Bronchial epithelial cell (primary cell): ENCODE results near the gene LMF2. TPM values are rescaled to one million over a fixed set of nuclear protein-coding genes. Genes with fewer than 3 reads are reported as not detected.
A peak's percentile ranks its signal among the peaks of the same experiment; 100 is the strongest.

Experiments used
- DNase-seq: peaks from one replicate; pipeline ENCODE4 v3.0.0-alpha.2; 2010; ENCODE audit warnings: low read depth
- FAIRE-seq: peaks from 2 replicates; lab custom pipeline; 2011; peaks lifted over from hg19 to GRCh38; lab: Jason Lieb, UNC
- H3K27me3 ChIP-seq: 2 replicates; pipeline ENCODE4 v1.5.1; 2011; ENCODE audit warnings: low read length; ENCODE audit not compliant: control insufficient read depth, insufficient read depth
- H3K36me3 ChIP-seq: 2 replicates; pipeline ENCODE4 v1.5.1; 2011; ENCODE audit warnings: low read length; ENCODE audit not compliant: control insufficient read depth, insufficient read depth
- H3K4me3 ChIP-seq: 2 replicates; pipeline ENCODE4 v1.5.1; 2011; ENCODE audit warnings: mild to moderate bottlenecking, low read depth, low read length, control low read depth
- total RNA-seq: library from RNA; depleted of rRNA; stranded (reverse); fragments of >200 nt; gene quantifications from 2 replicates; pipeline ENCODE4 v1.2.1, GENCODE V29; 2014
- TF ChIP-seq, protein P1 (sequence below): IDR thresholded peaks from 2 replicates; pipeline ENCODE4 v1.5.1; 2011; ENCODE audit warnings: mild to moderate bottlenecking, moderate library complexity, low read length, control low read depth, inconsistent platforms; ENCODE audit not compliant: insufficient read depth, severe bottlenecking

The LMF2 gene
- total RNA-seq, 1 donor from 2014 or later: 10.3 TPM

DNA sequence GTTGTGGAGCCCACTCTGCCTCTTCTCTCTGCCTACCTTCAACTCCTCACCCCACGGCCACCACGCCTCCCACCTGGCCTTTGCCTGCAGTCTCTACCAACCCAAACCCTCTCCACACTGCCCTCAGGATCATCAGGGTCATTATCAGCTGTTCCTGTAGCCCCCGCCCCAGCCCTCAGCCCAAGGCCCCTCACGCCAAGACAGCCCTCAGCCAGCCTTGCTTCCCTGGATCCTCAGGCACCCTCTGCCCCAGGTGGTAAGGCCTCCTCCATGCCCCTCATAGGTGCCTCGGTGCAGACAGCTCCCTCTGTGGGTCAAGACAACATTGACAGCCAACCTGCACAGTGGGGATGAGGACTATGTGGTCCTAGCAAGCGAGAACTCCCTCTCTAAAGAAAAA lies 34.4 kb downstream of the LMF2 start:
- H3K4me3 ChIP-seq: no peak overlapping the region
- TF ChIP-seq, protein P1, sequence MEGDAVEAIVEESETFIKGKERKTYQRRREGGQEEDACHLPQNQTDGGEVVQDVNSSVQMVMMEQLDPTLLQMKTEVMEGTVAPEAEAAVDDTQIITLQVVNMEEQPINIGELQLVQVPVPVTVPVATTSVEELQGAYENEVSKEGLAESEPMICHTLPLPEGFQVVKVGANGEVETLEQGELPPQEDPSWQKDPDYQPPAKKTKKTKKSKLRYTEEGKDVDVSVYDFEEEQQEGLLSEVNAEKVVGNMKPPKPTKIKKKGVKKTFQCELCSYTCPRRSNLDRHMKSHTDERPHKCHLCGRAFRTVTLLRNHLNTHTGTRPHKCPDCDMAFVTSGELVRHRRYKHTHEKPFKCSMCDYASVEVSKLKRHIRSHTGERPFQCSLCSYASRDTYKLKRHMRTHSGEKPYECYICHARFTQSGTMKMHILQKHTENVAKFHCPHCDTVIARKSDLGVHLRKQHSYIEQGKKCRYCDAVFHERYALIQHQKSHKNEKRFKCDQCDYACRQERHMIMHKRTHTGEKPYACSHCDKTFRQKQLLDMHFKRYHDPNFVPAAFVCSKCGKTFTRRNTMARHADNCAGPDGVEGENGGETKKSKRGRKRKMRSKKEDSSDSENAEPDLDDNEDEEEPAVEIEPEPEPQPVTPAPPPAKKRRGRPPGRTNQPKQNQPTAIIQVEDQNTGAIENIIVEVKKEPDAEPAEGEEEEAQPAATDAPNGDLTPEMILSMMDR: peak; percentile 46
- no peak for FAIRE-seq

DNA sequence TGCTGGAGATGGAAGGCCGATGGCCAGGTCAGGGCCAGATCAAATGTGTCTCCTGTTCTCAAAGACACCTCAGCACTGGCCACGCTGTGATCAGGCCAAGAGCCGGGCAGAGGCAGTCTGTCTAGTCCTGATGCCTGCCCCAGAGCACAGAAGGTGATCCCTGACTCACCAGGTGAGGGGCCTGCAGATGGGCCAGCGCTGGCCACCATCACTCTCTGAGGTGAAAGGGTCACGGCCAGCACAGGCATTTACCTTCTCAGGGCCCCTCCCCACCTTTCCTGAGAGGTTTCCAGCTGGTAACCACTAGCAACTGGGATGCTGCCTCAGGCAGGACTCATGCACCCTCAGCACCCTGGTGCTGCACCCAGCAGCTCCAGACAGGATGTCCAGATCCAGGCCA lies 35.5 kb downstream of the LMF2 start:
- DNase-seq: no peak
- no peak for FAIRE-seq
- H3K27me3 ChIP-seq: no peaks in the 10 kb centered on the region
- H3K4me3 ChIP-seq: no peak overlapping the region
- TF ChIP-seq, protein P1: no peak
- peaks cover 16% of the 10 kb centered on the region for H3K36me3 ChIP-seq

More for the DNA sequence above, 34.4 kb downstream of the LMF2 start:
- Histone ChIP-seq H3K27me3 (no peaks in the 10 kb centered on the region), H3K36me3 (peaks cover 9% of the 10 kb centered on the region)
- DNase-seq: peak; percentile 20

DNA sequence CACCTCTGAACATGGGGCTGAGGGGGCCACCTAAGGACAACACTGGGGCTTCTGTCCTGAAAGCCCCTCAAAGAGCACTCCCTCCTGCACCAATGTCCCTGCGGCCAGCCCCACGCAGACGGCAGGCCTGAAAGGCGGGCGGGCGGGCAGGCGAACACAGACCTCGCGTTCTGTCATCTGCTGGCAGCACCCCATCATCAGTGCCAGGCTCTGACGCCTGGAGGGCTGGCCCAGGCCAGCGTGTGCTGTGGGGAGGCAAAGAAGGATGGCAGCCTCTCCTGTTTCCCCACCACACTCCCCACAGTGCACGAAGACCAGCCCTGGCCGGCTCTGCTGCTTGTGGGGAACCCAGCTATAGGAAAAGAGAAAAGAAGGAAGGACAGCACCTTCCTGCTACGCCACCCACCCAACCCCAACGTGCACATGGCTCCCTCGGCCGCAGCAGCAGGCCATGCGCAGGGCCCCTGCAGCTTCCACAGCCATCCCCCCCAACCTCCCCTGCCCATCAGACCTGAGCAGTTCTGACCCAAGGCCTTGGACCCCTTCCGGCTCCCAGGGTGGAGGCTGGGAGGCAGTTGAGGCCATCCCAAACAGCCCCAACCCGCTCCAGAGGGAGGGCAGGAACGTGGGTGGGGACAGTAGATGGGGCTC lies 36.2 kb downstream of the LMF2 start:
- Histone ChIP-seq H3K27me3 (no peaks in the 10 kb centered on the region), H3K36me3 (peaks cover 22% of the 10 kb centered on the region), H3K4me3 (no peak overlapping the region)
- no peak for DNase-seq
- FAIRE-seq: no peak
- TF ChIP-seq, protein P1: no peak

DNA sequence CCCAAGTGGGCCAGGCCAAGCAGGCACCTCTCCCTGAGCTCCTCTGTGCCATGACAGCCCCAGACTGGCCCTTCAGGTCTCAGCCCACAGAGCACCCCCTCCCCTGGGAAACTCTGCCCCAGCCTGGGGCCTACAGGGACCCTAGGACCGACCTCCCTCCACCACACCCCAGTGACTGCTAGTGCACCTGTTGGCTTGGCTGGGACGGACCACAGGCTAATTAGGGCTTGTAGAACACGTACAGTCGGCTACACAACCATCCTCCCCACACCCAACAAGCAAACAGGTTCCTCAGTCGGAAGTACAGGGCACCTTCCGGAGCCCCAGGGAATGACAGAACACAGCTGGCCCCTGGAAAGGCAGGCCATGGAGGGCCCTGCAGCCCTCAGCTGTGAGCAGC lies 37.0 kb downstream of the LMF2 start:
- peaks cover 24% of the 10 kb centered on the region for H3K36me3 ChIP-seq
- H3K27me3 ChIP-seq: no peaks in the 10 kb centered on the region
- H3K4me3 ChIP-seq: no peak overlapping the region
- TF ChIP-seq, protein P1: no peak
- DNase-seq: no peak
- no peak for FAIRE-seq

DNA sequence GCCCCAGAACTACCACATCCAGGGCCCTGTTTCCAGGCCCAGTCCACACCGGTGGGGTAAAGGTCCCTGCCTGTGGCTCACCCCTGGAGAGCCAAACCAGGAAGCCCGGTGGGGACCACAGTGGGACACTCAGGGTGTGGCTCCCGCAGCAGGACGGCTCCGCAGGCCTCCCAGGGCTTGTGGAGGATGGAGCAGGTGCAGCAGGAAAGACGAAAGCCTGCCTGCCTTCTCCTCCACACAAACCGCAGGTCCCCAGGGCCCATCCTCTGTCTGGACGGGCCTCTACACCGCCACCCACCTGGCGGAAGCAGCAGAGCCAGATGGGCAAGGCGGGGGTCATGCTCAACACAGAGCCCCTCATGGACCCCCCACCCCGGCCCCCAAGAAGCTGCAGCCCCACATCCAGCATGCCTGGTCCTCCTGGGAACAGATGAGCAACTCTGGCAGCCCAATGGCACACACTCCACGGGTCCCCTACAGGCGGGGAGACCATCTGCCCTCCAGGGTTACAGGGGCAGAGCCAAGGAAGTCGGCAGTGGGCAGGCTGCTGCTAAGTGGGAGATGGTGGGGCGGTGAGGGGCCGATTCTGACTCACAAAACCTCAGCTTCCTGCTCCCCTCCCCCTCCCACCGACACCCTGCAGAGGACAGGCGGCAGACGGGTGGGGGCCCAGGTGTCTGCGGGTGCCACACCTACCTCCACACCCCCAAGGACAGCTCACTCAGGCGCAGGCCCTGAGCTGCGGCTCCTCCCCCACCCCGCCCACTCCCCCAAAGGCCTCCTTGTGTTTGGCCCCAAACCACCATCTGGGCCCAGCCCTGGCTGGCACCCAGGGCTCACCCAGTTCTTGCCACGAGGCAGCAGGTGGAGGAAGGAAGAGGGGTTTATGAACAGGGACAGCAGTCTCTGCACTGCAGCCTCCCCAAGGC lies 37.9 kb downstream of the LMF2 start:
- FAIRE-seq (no peak), DNase-seq (peak; percentile 78)
- Histone ChIP-seq H3K27me3 (no peaks in the 10 kb centered on the region), H3K4me3 (no peak overlapping the region), H3K36me3 (peaks cover 30% of the 10 kb centered on the region)
- TF ChIP-seq, protein P1: no peak
